Adipose tissue (tissue), 3 donors: Measurements from ENCODE around the gene PAGR1. TPM values are rescaled to one million over a fixed set of nuclear protein-coding genes. Genes with fewer than 3 reads are reported as not detected.
A peak's percentile ranks its signal among the peaks of the same experiment; 100 is the strongest.
"Not testable (repeated sequence)": the region's sequence is repeated elsewhere in the genome, so short reads cannot be mapped to it uniquely, and the experiment has no call there.

Source experiments
- H3K27ac ChIP-seq: one replicate; pipeline ENCODE4 v1.5.1; 2013; ENCODE audit warnings: low read depth, low read length
- WGBS, 3 donors: extraction: QIAGEN DNeasy Blood & Tissue Kit; methylation state at CpG; one replicate each; pipeline ENCODE4 v1.1.7; 2013; 5-methylcytosine and 5-hydroxymethylcytosine counted together
- polyA plus RNA-seq, 3 donors: library from polyadenylated mRNA; stranded (reverse); fragments of 200-250 nt; gene quantifications; one replicate each; pipeline ENCODE4 v1.2.3, GENCODE V29; 2013
- donor health status: healthy with polysubstance abuse.
- donor health status: Bipolar disorder and iron deficiency.
- donor health status: healthy.

The PAGR1 gene
- polyA plus RNA-seq, 3 donors = 15.2 to 33.3 (median 18.5) TPM

GRCh38 chr16:29824589-29825144 lies 8.7 kb downstream of the PAGR1 start:
- no peak overlapping the region for H3K27ac ChIP-seq
- 23 to 51% (median 46%) methylated on average over 7 of the region's 7 CpGs for WGBS, 3 donors

DNA sequence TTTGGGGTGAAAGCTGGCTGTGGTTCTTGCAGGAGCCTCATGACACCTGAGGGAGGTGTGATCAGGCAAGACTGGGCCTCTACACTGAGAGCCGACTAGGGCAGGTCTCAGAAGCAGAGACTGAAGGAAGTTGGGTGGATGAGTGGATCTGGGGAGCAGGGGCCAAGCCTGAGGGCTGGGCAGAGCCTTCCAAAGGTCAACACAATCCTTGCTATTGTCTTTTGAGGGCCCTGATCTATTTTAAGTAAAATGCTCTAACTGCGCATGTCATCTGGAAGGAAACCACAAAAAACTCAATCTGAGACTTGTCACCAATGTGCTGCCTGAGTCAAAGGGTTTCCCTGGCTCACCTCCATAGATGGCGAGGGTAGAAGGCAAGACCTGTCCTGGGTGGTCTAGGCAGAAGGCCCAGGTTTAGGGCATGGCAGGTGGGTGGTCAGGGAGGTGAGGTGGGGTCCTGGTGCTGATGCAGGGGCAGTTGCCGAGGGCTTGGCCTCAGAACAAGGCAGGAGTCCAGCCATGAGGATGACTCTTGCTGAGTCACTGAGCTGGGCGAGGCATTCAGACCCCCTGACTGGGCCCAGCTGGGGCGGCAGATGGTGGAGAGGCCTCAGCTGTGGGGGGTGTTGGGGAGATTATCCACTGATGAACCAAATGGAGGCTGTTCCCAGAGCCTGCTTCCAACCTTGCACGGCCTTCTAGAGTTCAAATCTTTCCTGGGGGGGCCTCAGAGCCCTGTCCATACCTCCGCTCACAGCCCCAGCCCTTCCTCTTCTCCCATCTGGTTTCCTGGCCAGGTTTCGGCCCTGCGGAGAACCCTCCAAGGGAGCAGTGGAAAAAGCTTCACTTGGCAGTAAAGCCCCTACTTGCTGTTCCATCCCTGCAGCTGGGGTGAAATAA lies 9.4 kb downstream of the PAGR1 start:
- whole genome bisulfite sequencing, 3 donors = 40 to 78% (median 44%) methylated on average over 10 of the region's 10 CpGs
- peak overlapping the region; percentile 8 for H3K27ac ChIP-seq

DNA sequence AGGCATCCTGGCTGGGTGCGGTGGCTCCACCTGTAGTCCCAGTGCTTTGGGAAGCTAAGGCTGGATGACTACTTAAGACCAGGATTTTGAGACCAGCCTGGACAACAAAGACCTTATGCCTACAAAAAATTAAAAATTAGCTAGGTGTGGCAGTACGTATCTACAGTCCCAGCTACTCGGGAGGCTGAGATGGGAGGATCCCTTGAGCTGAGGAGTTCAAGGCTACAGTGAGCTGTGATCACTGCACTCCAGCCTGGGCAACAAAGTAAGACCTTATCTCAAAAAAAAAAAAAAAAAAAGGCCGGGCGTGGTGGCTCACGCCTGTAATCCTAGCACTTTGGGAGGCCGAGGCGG lies 10.4 kb downstream of the PAGR1 start:
- 90 to 91% (median 91%) methylated on average over 3 to 8 of the region's 8 CpGs for WGBS, 3 donors
- H3K27ac ChIP-seq = no peak overlapping the region

DNA sequence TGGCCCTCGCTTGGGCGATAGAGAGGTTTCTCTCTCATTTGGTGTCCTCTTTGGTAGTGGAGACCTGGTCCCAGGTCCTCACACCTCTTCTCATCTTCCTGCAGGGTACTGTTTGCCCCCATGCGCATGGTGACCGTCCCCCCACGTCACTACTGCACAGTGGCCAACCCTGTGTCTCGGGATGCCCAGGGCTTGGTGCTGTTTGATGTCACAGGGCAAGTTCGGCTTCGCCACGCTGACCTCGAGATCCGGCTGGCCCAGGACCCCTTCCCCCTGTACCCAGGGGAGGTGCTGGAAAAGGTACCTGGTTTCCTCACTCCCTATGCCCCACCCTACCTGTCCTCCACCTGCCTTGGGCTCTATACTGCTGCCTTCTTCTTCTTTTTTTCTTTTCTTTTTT lies 14.8 kb downstream of the PAGR1 start:
- H3K27ac ChIP-seq = no peak overlapping the region
- WGBS, 3 donors = 95 to 98% (median 97%) methylated on average over 10 to 11 of the region's 11 CpGs

DNA sequence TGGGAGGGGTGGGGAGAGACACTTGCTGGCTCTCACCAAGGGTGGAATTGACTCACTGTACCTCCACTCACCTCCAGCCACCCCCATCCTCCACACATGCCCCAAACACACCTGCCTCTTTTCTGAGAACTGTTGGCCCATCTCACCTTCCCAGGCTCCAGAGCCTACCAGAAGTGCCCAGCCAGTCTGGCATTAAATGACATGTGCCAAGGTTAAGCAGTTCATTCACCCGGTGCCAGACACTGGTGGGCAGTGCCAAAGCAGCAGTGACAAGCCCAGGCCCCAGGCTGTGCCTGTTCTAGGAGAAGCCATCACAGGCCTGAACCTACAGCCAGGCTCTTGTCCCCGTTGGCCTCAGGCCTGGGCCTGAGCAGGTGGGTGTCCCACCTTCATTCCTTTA lies 15.5 kb downstream of the PAGR1 start:
- WGBS, 3 donors = 37 to 87% (median 86%) methylated on average over 2 of the region's 2 CpGs
- H3K27ac ChIP-seq = no peak overlapping the region

GRCh38 chr16:29833219-29833618 lies 17.3 kb downstream of the PAGR1 start:
- not testable (repeated sequence) for H3K27ac ChIP-seq
- 94 to 100% (median 95%) methylated on average over 4 of the region's 4 CpGs for WGBS, 3 donors

DNA sequence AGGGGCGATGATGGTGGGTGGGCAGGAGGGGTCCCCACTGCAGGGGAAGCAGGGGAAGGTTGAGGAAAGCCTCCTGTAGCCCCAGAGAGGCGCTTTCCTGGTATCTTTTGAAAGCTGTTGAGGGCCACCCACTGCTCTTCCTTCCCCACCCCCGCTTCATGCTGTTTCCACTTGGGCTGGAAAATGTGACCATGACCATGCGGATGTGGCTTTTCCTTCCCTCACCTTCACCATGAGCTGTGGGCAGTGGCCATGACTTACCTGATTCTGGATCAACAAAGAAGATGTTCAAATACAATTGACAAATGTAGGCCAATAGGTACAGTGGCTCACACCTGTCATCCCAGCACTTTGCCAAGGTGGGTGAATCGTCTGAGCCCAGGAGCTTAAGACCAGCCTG lies 18.1 kb downstream of the PAGR1 start:
- 92 to 96% (median 93%) methylated on average over 5 of the region's 5 CpGs for WGBS, 3 donors
- H3K27ac ChIP-seq = no peak overlapping the region

- WGBS, 3 donors = 90 to 97% (median 94%) methylated on average over 5 to 7 of the region's 7 CpGs
Measured at GRCh38 chr16:29835926-29836325, 20.0 kb downstream of the PAGR1 start.

DNA sequence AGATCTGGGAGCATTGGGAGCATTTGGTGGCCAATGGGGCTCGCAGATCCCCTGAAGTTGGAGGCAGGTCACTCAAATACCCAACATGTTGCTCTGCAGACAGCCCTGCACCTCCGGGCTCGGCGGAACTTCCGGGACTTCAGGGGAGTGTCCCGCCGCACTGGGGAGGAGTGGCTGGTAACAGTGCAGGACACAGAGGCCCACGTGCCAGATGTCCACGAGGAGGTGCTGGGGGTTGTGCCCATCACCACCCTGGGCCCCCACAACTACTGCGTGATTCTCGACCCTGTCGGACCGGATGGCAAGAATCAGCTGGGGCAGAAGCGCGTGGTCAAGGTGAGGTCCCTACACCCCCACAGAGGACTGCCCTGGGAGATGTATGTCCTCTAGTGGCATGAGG lies 20.7 kb downstream of the PAGR1 start:
- 85 to 88% (median 87%) methylated on average over 15 of the region's 15 CpGs for WGBS, 3 donors
- H3K27ac ChIP-seq = no peak overlapping the region

More at GRCh38 chr16:29835926-29836325, 20.0 kb downstream of the PAGR1 start:
- H3K27ac ChIP-seq = no peak overlapping the region

GRCh38 chr16:29837841-29838240 lies 21.9 kb downstream of the PAGR1 start:
- no peak overlapping the region for H3K27ac ChIP-seq
- WGBS, 3 donors = 92 to 96% (median 96%) methylated on average over 5 of the region's 5 CpGs

DNA sequence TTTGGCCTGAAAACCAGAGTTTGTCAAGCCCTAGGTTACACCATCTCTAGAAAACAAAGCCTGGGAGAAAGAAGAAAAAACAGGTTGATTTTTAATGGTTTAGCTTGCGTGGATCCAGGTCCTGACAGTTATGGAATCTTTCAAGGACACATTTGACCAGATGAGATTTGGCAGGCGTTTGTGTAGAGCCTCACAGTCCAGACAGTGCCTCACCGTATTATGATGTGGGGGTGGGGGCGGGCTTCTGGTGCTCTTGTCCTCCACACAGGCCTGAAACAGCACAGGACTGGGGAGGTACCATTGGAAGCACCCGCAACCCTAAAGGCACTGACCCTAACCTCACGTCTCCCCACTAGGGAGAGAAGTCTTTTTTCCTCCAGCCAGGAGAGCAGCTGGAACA lies 23.9 kb downstream of the PAGR1 start:
- WGBS, 3 donors = 77 to 93% (median 93%) methylated on average over 6 of the region's 6 CpGs
- no peak overlapping the region for H3K27ac ChIP-seq

- H3K27ac ChIP-seq = no peak overlapping the region
- WGBS, 3 donors = 72 to 85% (median 84%) methylated on average over 10 of the region's 10 CpGs
Measured at GRCh38 chr16:29840240-29840639, 24.3 kb downstream of the PAGR1 start.

DNA sequence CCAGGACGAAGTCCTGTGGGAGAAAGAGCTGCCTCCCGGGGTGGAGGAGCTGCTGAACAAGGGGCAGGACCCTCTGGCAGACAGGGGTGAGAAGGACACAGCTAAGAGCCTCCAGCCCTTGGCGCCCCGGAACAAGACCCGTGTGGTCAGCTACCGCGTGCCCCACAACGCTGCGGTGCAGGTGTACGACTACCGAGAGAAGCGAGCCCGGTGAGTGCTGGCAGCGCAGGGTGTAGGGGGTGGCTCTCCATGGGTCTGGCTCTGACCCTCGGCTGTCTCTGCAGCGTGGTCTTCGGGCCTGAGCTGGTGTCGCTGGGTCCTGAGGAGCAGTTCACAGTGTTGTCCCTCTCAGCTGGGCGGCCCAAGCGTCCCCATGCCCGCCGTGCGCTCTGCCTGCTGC lies 25.7 kb downstream of the PAGR1 start:
- 90 to 93% (median 92%) methylated on average over 23 of the region's 23 CpGs for WGBS, 3 donors
- H3K27ac ChIP-seq = no peak overlapping the region

- 96 to 98% (median 97%) methylated on average over 9 of the region's 9 CpGs for WGBS, 3 donors
- H3K27ac ChIP-seq = no peak overlapping the region
Measured at GRCh38 chr16:29842732-29843346, 26.9 kb downstream of the PAGR1 start.

DNA sequence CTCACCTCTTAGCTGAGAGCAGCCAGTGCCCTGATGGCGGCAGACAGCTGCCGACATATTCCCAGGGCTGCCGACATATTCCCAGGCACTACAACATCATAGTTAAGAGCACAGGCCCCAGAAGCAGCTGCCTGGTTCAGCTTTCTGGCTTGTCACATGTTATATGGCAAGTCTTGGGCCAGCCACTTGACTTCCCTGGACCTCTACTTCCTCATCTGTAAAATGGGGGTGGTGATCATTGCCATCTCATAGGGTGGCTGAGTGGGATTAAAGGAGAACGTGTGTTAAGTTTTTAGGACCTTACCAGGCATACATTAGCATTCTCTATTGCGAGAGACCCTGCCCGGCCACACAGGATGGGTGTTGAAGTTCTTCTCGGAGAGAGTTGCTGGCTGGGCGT lies 28.0 kb downstream of the PAGR1 start:
- H3K27ac ChIP-seq = no peak overlapping the region
- 93 to 95% (median 93%) methylated on average over 8 of the region's 8 CpGs for WGBS, 3 donors

- H3K27ac ChIP-seq = no peak overlapping the region
- 79 to 88% (median 84%) methylated on average over 28 of the region's 28 CpGs for WGBS, 3 donors
Measured at GRCh38 chr16:29844575-29845331, 28.8 kb downstream of the PAGR1 start.

- WGBS, 3 donors = 86 to 92% (median 91%) methylated on average over 18 of the region's 18 CpGs
- H3K27ac ChIP-seq = no peak overlapping the region
Measured at GRCh38 chr16:29845656-29846055, 29.7 kb downstream of the PAGR1 start.

DNA sequence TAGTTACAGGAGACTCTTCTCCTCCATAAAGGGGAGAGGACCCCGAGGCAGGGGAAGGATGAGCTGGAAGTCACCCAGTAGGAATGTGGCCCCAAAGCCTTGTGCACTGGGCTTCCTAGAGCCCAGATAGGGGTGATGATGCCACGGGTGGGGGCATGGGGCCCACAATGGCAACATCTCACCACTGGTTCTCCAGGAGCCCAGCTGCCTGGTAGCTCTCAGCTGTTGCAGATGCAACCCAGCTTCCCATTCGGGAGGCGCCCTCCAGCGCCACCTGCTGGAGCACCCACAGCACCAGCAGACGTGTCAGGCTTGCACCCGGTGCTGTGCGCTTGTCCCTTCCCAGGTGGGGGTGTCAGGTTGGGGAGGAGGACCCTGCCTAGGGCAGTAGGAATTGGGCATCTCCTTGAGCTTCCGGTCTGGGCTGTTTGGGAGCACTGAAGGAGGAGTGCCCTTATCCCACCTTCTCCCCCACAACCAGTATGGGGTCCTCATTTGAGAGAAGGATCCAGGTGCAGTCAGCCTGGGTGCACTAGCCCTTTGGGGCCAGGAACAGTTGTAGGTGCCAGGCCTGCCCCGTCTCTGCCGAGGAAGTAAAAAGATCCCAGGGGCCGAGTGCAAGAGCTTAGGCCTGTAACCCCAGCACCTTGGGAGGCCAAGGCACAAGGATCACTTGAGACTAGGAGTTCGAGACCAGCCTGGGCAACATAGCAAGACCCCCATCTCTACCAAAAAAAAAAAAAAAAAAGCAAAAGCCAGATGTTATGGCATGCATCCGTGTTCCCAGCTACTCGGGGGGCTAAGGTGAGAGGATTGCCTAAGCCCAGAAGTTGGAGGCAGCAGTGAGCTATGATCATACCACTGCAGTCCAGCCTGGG lies 32.7 kb downstream of the PAGR1 start:
- no peak overlapping the region for H3K27ac ChIP-seq
- 39 to 42% (median 42%) methylated on average over 15 of the region's 15 CpGs for WGBS, 3 donors
